Urinary bladder (tissue), 4 donors: ENCODE data around the gene CDPF1. TPM values are rescaled to one million over a fixed set of nuclear protein-coding genes. Genes with fewer than 3 reads are reported as not detected.
"Not testable (repeated sequence)": the region's sequence is repeated elsewhere in the genome, so short reads cannot be mapped to it uniquely, and the experiment has no call there.

Experiments used
- DNase-seq: peaks from one replicate; pipeline ENCODE4 v3.0.0-alpha.2; 2015; ENCODE audit errors: extremely low spot score
- H3K27ac ChIP-seq: one replicate; pipeline ENCODE4 v1.5.1; 2013; ENCODE audit warnings: low read depth, mild to moderate bottlenecking, moderate library complexity
- H3K36me3 ChIP-seq: one replicate; pipeline ENCODE4 v1.6.1; 2013; ENCODE audit warnings: mild to moderate bottlenecking, moderate library complexity; ENCODE audit not compliant: insufficient read depth
- H3K4me1 ChIP-seq: one replicate; pipeline ENCODE4 v1.6.1; 2013; ENCODE audit warnings: mild to moderate bottlenecking, moderate library complexity; ENCODE audit not compliant: insufficient read depth
- H3K4me3 ChIP-seq: one replicate; pipeline ENCODE4 v1.5.1; 2013; ENCODE audit warnings: low read depth, low read length
- WGBS: extraction: QIAGEN DNeasy Blood & Tissue Kit; methylation state at CpG from one replicate; pipeline ENCODE4 v1.1.7; 2013; 5-methylcytosine and 5-hydroxymethylcytosine counted together
- polyA plus RNA-seq: library from polyadenylated mRNA; stranded (reverse); fragments of 200-250 nt; gene quantifications from one replicate; pipeline ENCODE4 v1.2.3, GENCODE V29; 2013
- total RNA-seq: library from RNA; depleted of rRNA; stranded (reverse); fragments of >200 nt; gene quantifications from one replicate; pipeline ENCODE4 v1.2.3, GENCODE V29; 2014
- donor health status: healthy with polysubstance abuse.
- donor health status: healthy.

Gene CDPF1
- total and polyA plus RNA-seq, 2 donors = 9.0 to 20.0 TPM

DNA sequence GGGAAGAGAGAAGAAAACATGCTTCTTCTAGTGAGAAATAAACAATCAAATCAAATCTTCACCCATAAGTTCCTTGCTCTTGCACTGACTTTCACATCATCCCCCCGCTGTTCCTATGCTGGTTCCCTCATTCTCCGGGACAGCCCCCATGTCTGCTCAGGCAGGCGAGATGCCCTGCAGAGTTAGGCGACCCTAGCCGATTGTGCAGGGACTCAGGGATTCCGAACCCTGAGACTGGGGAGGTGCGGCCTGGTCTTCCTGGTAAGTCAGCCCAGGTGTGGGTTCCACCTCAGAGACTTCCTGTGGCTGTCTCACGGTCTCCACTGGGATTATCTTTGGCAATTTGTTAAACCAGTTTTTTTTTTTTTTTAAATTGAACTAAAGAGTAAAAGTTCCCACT lies 24.3 kb upstream of the CDPF1 start:
- H3K27ac ChIP-seq = no peak overlapping the region
- 96% methylated on average over 8 of the region's 8 CpGs for WGBS
- DNase-seq = no peak
- no peak overlapping the region for H3K4me3 ChIP-seq
- no peaks in the 10 kb centered on the region for H3K4me1 ChIP-seq
- H3K36me3 ChIP-seq = peaks cover 6% of the 10 kb centered on the region

DNA sequence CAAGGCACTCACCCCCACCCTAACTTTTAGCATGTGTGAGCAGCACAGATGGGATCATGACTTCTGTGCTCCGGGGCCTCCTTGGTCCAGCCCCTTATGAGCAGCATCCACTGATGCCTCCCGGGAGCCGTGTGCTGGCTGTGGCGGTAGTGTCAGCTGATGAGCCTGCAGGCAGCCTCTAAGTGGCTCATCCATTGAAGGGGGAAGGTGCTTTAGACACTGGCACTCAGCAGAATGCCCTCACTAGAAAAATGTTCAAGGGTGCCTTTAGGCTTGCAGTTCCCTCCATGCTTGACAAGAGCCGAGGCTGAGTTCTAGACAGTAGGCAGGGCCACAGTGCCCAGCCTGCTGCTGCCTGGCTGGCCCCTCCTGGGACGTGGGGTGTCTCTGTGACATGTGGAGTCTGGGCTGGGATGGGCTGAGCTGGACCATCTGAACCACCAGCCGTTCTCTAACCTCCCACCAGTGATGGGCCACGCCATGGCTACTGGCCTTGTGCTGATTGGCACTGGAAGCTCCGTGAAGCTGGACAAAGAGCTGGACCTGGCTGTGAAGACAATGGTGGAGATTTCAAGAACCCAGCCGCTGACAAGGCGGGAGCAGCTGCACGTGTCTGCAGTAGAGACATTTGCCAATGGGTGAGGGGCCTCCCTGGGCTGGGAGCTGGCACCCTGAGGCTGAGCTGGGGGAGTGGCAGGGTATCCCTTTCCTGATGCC lies 23.5 kb upstream of the CDPF1 start:
- no peaks in the 10 kb centered on the region for H3K4me1 ChIP-seq
- H3K4me3 ChIP-seq = no peak overlapping the region
- peaks cover 6% of the 10 kb centered on the region for H3K36me3 ChIP-seq
- DNase-seq = no peak
- 92% methylated on average over 12 of the region's 12 CpGs for WGBS
- H3K27ac ChIP-seq = no peak overlapping the region

DNA sequence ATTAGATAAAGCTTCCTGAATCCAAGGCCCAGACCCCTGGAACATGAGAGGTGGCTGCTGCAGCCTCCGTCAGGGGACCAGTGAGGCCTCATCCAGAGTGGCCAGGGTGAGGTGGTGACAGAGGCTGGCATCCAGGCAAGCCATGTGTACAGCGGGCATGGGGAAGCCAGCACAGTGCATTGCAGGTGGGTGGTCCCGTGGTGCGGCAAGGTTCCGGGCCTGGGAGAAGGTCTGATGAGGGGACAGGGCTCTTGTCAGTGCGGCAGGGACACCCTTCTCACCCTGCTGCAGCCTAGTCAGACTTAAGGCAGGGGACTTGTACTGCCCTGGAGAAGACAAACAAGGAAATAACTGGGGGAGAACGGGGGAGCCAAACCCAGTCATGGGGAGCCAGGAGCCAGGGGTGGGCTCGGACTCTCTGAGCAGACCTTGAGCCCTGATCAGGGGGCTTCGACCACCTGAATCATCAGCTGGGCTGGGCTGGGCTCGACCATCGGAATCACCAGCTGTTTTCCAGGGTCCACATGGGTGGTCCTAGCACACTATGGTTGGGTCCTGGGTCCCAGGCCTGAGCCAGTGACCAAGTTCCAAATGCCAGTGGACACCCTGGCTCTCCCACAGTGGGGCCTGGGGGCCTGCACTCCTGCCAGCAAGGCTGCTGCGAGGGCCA lies 22.8 kb upstream of the CDPF1 start:
- no peak overlapping the region for H3K27ac ChIP-seq
- WGBS = 96% methylated on average over 12 of the region's 12 CpGs
- H3K4me1 ChIP-seq = no peaks in the 10 kb centered on the region
- no peak for DNase-seq
- H3K4me3 ChIP-seq = no peak overlapping the region
- peaks cover 5% of the 10 kb centered on the region for H3K36me3 ChIP-seq

DNA sequence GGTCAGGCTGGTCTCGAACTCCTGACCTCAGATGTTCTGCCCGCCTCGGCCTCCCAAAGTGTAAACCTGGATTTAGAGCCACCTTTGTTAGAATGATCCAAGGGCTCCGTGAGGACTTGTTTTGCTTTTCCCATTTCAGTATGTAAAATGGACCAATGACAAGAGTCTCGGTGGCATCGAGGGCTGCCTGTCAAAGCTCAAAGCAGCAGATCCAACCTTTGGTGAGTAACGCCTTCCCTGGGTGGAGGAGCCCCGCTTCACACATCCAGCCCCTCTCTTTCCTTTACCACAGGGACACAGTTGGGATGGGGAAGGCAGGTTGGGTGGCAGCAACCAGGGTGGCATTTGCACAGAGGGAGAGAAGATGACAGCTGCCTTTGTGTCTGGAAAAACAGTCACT lies 22.1 kb upstream of the CDPF1 start:
- Histone ChIP-seq H3K4me1 (no peaks in the 10 kb centered on the region), H3K27ac (no peak overlapping the region), H3K36me3 (peaks cover 4% of the 10 kb centered on the region), H3K4me3 (no peak overlapping the region)
- WGBS = 96% methylated on average over 8 of the region's 8 CpGs
- no peak for DNase-seq

DNA sequence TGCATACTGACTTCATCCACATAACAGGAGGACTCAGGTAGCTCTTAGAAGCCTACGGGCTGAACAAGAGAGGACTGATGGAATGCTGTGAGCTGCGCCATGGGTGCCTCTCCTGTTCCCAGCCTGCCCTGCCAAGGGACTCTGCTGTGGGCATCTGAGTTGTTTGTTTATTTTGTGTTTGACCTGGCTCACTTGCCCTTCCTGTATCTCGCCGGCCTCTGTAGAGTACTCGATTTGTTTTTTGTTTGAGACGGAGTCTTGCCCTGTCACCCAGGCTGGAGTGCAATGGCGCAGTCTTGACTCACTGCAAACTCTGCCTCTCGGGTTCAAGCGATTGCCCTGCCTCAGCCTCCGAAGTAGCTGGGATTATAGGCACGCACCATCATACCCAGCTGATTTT lies 19.5 kb upstream of the CDPF1 start:
- H3K36me3 ChIP-seq = peaks cover 4% of the 10 kb centered on the region
- H3K4me1 ChIP-seq = no peaks in the 10 kb centered on the region
- H3K4me3 ChIP-seq = no peak overlapping the region
- DNase-seq = no peak
- WGBS = 82% methylated on average over 11 of the region's 11 CpGs
- H3K27ac ChIP-seq = no peak overlapping the region

DNA sequence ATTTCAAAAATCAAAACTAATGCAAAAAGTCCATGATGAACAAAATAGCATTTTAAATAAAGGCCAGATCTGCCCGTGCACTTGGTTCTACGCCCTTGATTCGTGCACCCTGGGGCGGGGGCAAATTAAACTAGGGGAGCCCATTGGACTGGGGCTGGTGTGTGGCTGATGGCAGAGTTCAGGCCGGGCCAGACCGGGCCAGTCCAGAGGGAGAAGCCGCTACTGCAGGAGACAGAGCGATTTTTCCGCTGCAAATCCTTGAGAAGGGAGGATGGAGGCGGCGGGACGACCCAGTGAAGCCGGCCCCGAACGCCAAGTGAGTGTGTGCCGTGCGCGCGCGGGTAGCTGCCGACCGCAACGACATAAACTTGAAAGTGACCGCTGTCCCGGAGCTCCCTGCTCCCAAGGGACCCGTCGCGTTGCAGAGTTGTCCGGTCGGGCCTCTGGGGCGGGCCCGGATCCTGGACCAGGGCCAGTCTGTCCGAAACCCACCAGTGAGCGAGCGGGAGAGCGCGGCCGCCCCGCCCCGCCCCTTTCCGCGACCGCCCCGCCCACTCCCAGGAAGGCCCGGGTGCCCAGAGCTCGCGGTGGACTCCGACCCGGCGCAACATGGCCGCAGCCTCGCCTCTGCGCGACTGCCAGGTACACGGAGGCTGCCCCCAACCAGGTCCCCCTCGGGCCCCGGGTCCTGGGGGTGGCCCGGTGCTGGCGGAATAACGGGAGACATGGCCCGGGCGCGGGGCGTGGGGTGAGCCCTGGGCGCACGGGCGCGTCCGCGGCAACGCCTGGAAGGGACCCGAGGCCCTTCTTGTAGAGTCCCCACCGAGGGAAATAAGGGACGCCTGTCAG lies 17.6 kb upstream of the CDPF1 start, which contains the start of gene TTC38:
TSS of gene TTC38 (plus strand) at position 578 of the 849 bp plus-strand sequence. CDS start at position 610, 32 bp downstream.
- peaks cover 4% of the 10 kb centered on the region for H3K36me3 ChIP-seq
- WGBS = under 1% methylated on average over 74 of the region's 74 CpGs

DNA sequence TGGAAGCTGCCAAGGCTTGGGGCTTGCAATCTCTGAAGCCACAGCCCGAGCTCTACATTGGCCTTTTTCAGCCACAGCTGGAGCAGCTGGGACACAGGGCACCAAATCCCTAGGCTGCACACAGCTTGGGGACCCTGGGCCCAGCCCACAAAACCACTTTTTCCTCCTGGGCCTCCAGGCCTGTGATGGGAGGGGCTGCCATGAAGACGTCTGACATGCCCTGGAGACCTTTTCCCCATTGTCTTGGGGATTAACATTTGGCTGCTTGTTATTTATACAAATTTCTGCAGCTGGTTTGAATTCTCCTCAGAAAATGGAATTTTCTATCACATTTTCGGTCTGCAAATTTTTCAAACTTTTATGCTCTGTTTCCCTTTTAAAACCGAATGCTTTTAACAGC lies 15.5 kb upstream of the CDPF1 start:
- H3K4me3 ChIP-seq, DNase-seq, H3K27ac ChIP-seq, H3K36me3 ChIP-seq, H3K4me1 ChIP-seq: not testable (repeated sequence)
- WGBS = 92% methylated on average over 4 of the region's 4 CpGs

More for the DNA sequence above, 17.6 kb upstream of the CDPF1 start, which contains the start of gene TTC38:
- peak within 1 kb of the TSS; percentile 87 for H3K4me3 ChIP-seq
- DNase-seq = peak; percentile 39
- peak within 1 kb of the TSS; percentile 60 for H3K27ac ChIP-seq
- no peaks in the 10 kb centered on the region for H3K4me1 ChIP-seq

DNA sequence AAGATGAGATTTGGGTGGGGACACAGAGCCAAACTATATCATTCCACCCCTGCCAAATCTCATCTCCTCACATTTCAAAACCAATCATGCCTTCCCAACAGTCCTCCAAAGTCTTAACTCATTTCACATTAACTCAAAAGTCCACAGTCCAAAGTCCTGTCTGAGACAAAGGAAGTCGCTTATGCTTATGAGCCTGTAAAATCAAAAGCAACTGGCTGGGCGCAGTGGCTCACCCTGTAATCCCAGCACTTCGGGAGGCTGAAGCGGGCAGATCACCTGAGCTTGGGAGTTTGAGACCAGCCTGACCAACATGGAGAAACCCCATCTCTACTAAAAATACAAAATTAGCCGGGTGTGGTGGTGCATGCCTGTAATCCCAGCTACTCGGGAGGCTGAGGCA lies 14.4 kb upstream of the CDPF1 start:
- H3K4me3 ChIP-seq, H3K27ac ChIP-seq, H3K36me3 ChIP-seq, DNase-seq, H3K4me1 ChIP-seq: not testable (repeated sequence)
- WGBS = 96% methylated on average over 6 of the region's 6 CpGs

DNA sequence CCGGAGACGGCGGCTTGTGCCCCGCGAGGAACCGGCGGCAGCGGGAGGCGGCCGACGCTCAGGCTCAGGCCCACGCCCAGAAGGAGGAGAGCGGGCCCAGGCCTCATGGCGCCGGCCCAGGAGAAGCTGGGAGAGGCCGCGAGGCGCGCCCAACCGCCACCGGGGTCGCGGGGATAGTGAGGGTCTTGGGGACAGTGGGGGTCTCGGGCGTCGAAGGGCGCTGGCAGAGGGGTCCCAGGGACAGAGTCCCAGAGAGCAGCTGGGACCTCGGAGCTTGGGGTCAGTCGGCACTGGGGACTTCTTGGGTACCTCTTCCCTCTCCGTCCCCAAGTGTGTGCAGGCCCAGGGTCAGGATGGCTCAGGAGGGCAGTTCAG lies 13.1 kb upstream of the CDPF1 start, which contains the start of gene PKDREJ:
TSS of gene PKDREJ (minus strand) at position 128 of the 375 bp plus-strand sequence. CDS start at position 107, 21 bp downstream.
- no peaks in the 10 kb centered on the region for H3K4me1 ChIP-seq
- 37% methylated on average over 30 of the region's 30 CpGs for WGBS
- DNase-seq = no peak
- peak within 1 kb of the TSS; percentile 49 for H3K4me3 ChIP-seq
- H3K27ac ChIP-seq = no peak within 1 kb of the TSS
- no peaks in the 10 kb centered on the region for H3K36me3 ChIP-seq

DNA sequence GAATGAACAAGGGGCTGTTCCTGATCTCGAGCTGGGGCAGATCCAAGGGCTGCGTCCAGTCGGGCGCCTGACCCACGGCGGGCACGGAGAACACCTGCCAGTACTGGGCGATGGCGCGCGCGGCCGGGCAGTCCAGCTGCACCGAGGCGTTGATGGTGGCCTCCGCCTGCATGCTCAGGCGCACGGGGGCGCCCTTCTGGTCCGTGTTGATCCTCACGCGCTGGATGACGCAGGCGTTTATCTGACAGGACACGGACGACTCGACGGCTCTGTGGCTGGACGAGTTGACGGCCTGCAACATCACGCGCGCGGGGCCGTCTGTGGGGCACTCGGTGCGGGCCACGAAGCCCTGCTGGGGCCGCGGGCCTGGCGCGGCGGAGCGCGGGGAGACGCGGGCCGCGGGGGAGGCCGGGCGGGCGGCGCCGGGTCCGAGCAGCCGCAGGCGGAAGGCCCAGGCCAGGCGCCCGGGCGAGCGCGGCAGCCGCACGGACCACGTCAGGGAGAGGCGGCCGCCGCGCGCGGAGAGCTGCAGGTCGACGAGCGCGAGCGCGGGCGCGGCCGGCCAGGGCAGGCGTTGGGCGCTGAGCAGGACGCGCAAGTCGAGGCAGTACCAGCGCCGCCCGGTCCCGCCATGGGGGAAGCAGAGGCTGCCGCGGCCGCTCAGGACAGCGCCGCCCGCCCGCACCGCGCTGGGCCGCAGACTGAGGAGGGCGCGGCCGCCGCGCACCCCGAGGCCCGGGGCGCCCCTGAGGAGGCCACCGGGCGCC lies 12.5 kb upstream of the CDPF1 start:
- H3K4me3 ChIP-seq = peak overlapping the region; percentile 49
- H3K36me3 ChIP-seq = no peaks in the 10 kb centered on the region
- no peak overlapping the region for H3K27ac ChIP-seq
- no peak for DNase-seq
- no peaks in the 10 kb centered on the region for H3K4me1 ChIP-seq
- 6% methylated on average over 109 of the region's 109 CpGs for WGBS

DNA sequence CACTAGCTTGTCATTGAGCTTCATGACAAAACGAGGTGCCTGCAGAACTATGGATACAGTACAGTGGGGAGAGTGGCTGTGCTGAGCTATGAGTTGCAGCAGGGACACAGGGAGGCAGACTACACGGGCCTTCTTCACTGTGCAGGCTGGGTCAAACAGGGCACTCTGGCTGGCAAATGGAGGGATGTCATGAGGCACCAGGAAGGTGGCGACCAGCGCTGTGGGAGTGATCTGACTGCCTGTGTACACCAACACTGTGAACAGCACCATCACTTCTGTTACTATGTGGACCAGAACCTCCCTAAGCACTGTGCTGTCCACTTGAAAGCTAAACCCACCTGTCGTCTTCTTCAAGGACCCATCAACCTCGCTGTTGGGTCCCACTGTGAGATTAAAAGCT lies 9.9 kb upstream of the CDPF1 start:
- 78% methylated on average over 6 of the region's 6 CpGs for WGBS
- H3K36me3 ChIP-seq = no peaks in the 10 kb centered on the region
- H3K27ac ChIP-seq = no peak overlapping the region
- no peak for DNase-seq
- no peaks in the 10 kb centered on the region for H3K4me1 ChIP-seq
- H3K4me3 ChIP-seq = no peak overlapping the region

DNA sequence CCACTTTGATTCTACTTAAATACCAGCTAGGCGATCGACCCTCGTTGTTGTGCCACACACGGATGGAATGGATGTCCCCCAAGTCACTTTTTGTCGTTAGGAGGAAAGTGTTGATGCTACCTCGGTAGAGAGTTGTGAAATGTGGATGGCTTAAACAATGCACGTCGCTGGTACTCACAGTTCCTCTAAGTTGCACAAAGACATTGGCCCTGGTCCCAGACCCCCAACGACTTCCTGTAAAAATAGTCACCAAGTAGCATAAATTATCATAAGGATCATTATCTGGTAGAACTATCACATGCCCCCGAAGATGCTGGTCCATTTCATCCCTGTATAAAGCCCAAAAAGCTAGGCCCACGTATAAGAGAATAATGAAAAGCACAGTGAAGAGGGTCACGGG lies 9.3 kb upstream of the CDPF1 start:
- no peaks in the 10 kb centered on the region for H3K4me1 ChIP-seq
- no peak overlapping the region for H3K27ac ChIP-seq
- no peak for DNase-seq
- WGBS = 74% methylated on average over 12 of the region's 12 CpGs
- no peaks in the 10 kb centered on the region for H3K36me3 ChIP-seq
- no peak overlapping the region for H3K4me3 ChIP-seq

DNA sequence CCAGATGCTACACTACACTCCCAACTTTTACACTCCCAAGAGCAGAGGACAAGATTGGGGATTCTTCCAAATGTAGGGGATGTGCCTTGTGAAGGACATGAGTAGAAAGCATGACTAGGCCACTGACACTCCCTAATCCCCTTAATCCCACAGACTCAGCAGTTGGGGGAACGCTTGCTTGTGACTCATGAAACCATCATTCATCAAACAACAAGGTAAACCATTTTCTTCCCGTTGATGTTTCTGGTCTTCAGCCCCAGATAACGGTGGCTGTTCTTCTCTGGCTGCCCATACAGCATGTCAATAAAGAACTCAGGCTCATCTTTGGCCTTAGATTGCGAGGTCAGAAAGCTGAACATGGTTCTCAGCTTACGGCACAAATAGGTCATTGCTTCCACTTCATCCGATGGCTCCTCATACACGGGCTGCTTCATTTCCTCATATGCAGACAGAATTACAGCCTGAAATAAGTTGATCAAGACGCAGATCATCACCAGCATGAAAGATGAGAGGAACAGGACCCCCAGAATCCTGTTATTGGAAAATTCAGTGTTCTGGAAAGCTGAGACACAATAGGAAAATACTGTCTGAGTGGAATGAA lies 6.4 kb upstream of the CDPF1 start:
- no peak overlapping the region for H3K27ac ChIP-seq
- H3K4me3 ChIP-seq = no peak overlapping the region
- DNase-seq = no peak
- 56% methylated on average over 8 of the region's 8 CpGs for WGBS
- H3K4me1 ChIP-seq = no peaks in the 10 kb centered on the region
- H3K36me3 ChIP-seq = no peaks in the 10 kb centered on the region
